Parathyroid adenoma (tissue), 2 donors: Measurements from ENCODE around the gene ENOX2.

Experiments used
- H2AFZ ChIP-seq: fragments of 300-600 bp; sonication (generic); one replicate; pipeline ENCODE4 v1.7.0; 2017; ENCODE audit warnings: antibody characterized with exemption, mild to moderate bottlenecking
- H3K27ac ChIP-seq: fragments of 300-600 bp; sonication (generic); one replicate; pipeline ENCODE4 v1.7.0; 2017
- H3K27me3 ChIP-seq: fragments of 300-600 bp; sonication (generic); one replicate; pipeline ENCODE4 v1.7.0; 2017; ENCODE audit warnings: low read length; ENCODE audit not compliant: control insufficient read depth, insufficient read depth
- H3K36me3 ChIP-seq: fragments of 300-600 bp; sonication (generic); one replicate; pipeline ENCODE4 v1.7.0; 2017; ENCODE audit warnings: low read length; ENCODE audit not compliant: control insufficient read depth, insufficient read depth
- H3K4me1 ChIP-seq: fragments of 300-600 bp; sonication (generic); one replicate; pipeline ENCODE4 v1.7.0; 2017; ENCODE audit warnings: control low read depth
- H3K4me2 ChIP-seq: fragments of 300-600 bp; sonication (generic); one replicate; pipeline ENCODE4 v1.7.0; 2017; ENCODE audit warnings: low read length
- H3K4me3 ChIP-seq: fragments of 300-600 bp; sonication (generic); one replicate; pipeline ENCODE4 v1.7.0; 2017; ENCODE audit warnings: low read depth, low read length
- H3K79me2 ChIP-seq: fragments of 300-600 bp; sonication (generic); one replicate; pipeline ENCODE4 v1.7.0; 2017; ENCODE audit warnings: control low read depth
- H3K9ac ChIP-seq: fragments of 300-600 bp; sonication (generic); one replicate; pipeline ENCODE4 v1.7.0; 2017; ENCODE audit warnings: mild to moderate bottlenecking
- H3K9me3 ChIP-seq: fragments of 300-600 bp; sonication (generic); one replicate; pipeline ENCODE4 v1.7.0; 2017; ENCODE audit warnings: low read length; ENCODE audit not compliant: control insufficient read depth
- TF ChIP-seq, protein P1 (sequence below): fragments of 300-600 bp; sonication (generic); IDR thresholded peaks from one replicate; pipeline ENCODE4 v1.7.0; 2017; ENCODE audit warnings: antibody characterized with exemption, mild to moderate bottlenecking
- donor health status: primary hyperparathyroidism.

The ENOX2 gene

DNA sequence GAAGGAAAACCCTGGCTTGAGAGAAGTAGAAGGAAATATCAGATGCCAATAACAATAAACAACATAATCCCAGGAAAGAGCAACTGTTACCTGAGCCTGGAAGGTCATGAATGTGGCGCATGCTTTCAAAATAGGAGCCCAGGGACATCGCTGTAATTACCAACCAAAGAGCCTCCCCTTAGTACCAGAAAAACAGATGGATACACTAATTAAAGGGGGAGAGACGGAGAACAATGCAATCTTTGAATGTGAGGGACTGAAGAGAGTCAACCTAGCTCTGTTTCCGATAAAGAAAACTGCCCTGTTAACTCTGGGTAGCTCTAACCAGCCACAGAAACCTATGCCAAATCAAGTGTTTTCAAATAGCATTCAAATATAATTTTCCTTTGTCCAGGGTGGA, 161.4 kb downstream of the ENOX2 start:
- H3K4me1 ChIP-seq = no peaks in the 10 kb centered on the region
- TF ChIP-seq, protein P1, sequence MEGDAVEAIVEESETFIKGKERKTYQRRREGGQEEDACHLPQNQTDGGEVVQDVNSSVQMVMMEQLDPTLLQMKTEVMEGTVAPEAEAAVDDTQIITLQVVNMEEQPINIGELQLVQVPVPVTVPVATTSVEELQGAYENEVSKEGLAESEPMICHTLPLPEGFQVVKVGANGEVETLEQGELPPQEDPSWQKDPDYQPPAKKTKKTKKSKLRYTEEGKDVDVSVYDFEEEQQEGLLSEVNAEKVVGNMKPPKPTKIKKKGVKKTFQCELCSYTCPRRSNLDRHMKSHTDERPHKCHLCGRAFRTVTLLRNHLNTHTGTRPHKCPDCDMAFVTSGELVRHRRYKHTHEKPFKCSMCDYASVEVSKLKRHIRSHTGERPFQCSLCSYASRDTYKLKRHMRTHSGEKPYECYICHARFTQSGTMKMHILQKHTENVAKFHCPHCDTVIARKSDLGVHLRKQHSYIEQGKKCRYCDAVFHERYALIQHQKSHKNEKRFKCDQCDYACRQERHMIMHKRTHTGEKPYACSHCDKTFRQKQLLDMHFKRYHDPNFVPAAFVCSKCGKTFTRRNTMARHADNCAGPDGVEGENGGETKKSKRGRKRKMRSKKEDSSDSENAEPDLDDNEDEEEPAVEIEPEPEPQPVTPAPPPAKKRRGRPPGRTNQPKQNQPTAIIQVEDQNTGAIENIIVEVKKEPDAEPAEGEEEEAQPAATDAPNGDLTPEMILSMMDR = no peak
- H3K9ac ChIP-seq = no peak overlapping the region
- H3K79me2 ChIP-seq = no peaks in the 10 kb centered on the region
- H2AFZ ChIP-seq = no peak overlapping the region
- H3K9me3 ChIP-seq = no peaks in the 10 kb centered on the region
- no peak overlapping the region for H3K4me3 ChIP-seq
- no peaks in the 10 kb centered on the region for H3K27me3 ChIP-seq
- no peak overlapping the region for H3K27ac ChIP-seq
- no peak overlapping the region for H3K4me2 ChIP-seq
- no peaks in the 10 kb centered on the region for H3K36me3 ChIP-seq

DNA sequence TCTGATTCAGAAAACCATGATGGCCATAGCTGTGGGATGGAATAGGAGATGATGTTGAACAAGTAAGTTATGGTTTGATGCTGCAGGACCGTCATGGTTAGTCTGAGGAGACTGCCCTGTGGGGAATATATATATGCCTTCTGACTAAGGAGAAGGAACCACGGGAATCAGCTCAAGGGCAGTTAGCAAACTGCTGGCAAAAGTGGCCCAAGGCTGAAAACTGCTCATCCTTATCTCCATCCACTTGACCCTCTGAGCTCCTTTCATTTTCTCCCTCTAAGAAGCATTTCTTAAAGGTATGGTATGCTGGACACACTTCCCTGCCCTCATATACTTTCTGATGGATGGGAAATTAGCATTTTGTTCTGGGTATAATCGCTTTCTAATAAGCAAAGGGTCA, 161.9 kb downstream of the ENOX2 start:
- TF ChIP-seq, protein P1 = no peak
- H3K27ac ChIP-seq = no peak overlapping the region
- no peak overlapping the region for H3K9ac ChIP-seq

DNA sequence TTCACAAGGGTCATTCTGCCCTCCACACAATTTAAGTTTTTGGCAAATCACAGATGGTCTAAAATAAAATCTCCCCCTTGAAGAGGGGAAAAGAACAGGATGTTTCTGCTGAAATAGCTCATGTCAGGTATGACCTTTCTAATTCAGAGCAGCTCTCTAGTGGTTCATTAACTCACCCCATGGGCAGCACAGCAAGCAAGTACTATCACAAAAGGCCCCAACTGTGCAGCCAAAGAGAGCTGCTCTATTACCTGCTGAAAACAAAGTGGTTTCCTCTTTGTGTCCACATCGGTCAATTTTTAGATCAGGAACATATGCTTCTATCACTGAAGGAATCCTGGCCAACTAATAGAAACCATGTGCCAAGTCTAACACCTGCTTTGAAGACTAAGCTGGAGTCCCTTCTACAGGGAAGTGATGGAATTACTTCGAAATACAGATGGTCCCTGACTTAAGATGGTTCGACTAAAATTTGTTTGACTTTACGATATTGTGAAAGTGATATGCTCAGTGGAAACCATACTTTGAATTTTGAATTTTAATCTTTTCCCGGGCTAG, 164.3 kb downstream of the ENOX2 start:
- no peak overlapping the region for H2AFZ ChIP-seq
- TF ChIP-seq, protein P1 = no peak
- no peaks in the 10 kb centered on the region for H3K4me1 ChIP-seq
- no peak overlapping the region for H3K4me3 ChIP-seq
- no peaks in the 10 kb centered on the region for H3K9me3 ChIP-seq
- H3K27me3 ChIP-seq = no peaks in the 10 kb centered on the region
- no peak overlapping the region for H3K4me2 ChIP-seq
- H3K27ac ChIP-seq = no peak overlapping the region
- H3K36me3 ChIP-seq = no peaks in the 10 kb centered on the region
- H3K9ac ChIP-seq = no peak overlapping the region
- no peaks in the 10 kb centered on the region for H3K79me2 ChIP-seq

More for the DNA sequence above, 161.9 kb downstream of the ENOX2 start:
- H3K36me3 ChIP-seq = no peaks in the 10 kb centered on the region
- H3K79me2 ChIP-seq = no peaks in the 10 kb centered on the region
- H3K4me1 ChIP-seq = no peaks in the 10 kb centered on the region
- no peaks in the 10 kb centered on the region for H3K9me3 ChIP-seq
- no peak overlapping the region for H2AFZ ChIP-seq
- no peak overlapping the region for H3K4me2 ChIP-seq
- no peak overlapping the region for H3K4me3 ChIP-seq
- no peaks in the 10 kb centered on the region for H3K27me3 ChIP-seq

DNA sequence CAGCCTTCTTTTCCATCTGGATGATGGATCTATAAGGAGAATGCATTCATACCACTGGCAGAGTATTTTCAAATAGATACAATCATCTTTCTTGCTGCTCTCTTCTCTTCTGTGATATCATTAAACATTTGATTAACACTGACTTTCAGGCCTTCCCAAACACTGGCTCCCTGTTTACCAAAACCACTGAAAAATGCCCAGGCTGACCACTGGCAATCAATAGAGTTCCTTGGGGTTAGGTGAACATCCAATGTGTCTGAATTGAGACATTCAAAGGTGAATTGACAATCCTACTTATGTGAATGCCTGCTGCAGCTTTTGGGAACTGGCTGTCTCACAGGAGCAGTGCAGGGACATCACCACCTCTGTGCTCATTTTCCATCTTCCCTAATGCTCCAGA, 168.3 kb downstream of the ENOX2 start:
- Histone ChIP-seq H3K9me3 (no peaks in the 10 kb centered on the region), H3K4me3 (no peak overlapping the region), H3K9ac (no peak overlapping the region), H3K36me3 (no peaks in the 10 kb centered on the region), H3K27me3 (no peaks in the 10 kb centered on the region), H2AFZ (no peak overlapping the region), H3K4me2 (no peak overlapping the region), H3K27ac (no peak overlapping the region), H3K4me1 (no peaks in the 10 kb centered on the region), H3K79me2 (no peaks in the 10 kb centered on the region)
- TF ChIP-seq, protein P1 = no peak

DNA sequence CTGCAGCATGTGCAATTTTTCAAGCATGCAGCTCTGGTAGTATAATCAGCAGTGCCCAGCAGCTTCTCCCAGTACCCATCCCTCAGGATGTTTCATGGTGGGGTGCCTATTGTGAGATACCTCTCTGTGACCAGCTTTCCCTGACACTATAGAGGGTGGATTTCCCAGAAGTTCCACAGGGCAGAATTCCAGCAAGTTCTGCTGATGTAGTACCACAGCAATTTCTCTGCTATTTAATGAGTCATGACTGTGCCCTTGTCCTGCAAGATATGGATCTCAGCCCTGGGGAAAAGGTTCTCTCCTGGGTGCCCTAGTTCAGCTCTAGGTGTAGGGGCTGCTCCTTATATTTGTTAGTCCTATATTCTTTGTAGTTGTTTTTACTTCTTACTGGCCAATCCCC, 174.8 kb downstream of the ENOX2 start:
- Histone ChIP-seq H3K4me1 (no peaks in the 10 kb centered on the region), H3K9me3 (no peaks in the 10 kb centered on the region), H3K4me3 (no peak overlapping the region), H3K27ac (no peak overlapping the region), H3K79me2 (no peaks in the 10 kb centered on the region), H3K27me3 (no peaks in the 10 kb centered on the region), H3K9ac (no peak overlapping the region), H2AFZ (no peak overlapping the region), H3K36me3 (no peaks in the 10 kb centered on the region), H3K4me2 (no peak overlapping the region)
- TF ChIP-seq, protein P1 = no peak
